ENCODE data around the gene GALC.

The GALC gene

GRCh38 chr14:87896393-87897380 is 96.3 kb downstream of the GALC start:
- H3K4me3 ChIP-seq (ENCODE audit: low read depth, low read length), result no peak overlapping the region
- TF ChIP-seq CTCF (IDR thresholded peaks at IDR 0.05; ENCODE audit: control insufficient read depth, extremely low read depth, insufficient read depth), result peak; percentile 72
- DNase-seq (ENCODE audit: low read depth), result peak; percentile 8

- DNase-seq (ENCODE audit: low read depth), result no peak
- no peak overlapping the region for H3K4me3 ChIP-seq (ENCODE audit: low read depth, low read length)
- no peak for TF ChIP-seq CTCF (IDR thresholded peaks at IDR 0.05; ENCODE audit: control insufficient read depth, extremely low read depth, insufficient read depth)
Observed at GRCh38 chr14:87894920-87895319, 98.1 kb downstream of the GALC start.

- no peak for DNase-seq (ENCODE audit: low read depth)
- TF ChIP-seq CTCF (IDR thresholded peaks at IDR 0.05; ENCODE audit: control insufficient read depth, extremely low read depth, insufficient read depth), result no peak
- H3K4me3 ChIP-seq (ENCODE audit: low read depth, low read length), result no peak overlapping the region
Observed at GRCh38 chr14:87892763-87893162, 100.2 kb downstream of the GALC start.

GRCh38 chr14:87888136-87888999 is 104.6 kb downstream of the GALC start:
- no peak overlapping the region for H3K4me3 ChIP-seq (ENCODE audit: low read depth, low read length)
- DNase-seq (ENCODE audit: low read depth), result no peak
- peak; percentile 62 for TF ChIP-seq CTCF (IDR thresholded peaks at IDR 0.05; ENCODE audit: control insufficient read depth, extremely low read depth, insufficient read depth)

- H3K4me3 ChIP-seq (ENCODE audit: low read depth, low read length), result no peak overlapping the region
- TF ChIP-seq CTCF (IDR thresholded peaks at IDR 0.05; ENCODE audit: control insufficient read depth, extremely low read depth, insufficient read depth), result no peak
- no peak for DNase-seq (ENCODE audit: low read depth)
Observed at GRCh38 chr14:87883750-87884149, 109.2 kb downstream of the GALC start.
